Neural crest cell (in vitro differentiated cells): ENCODE measurements around the gene SRRM5. TPM values are rescaled to one million over a fixed set of nuclear protein-coding genes. Genes with fewer than 3 reads are reported as not detected.
A peak's percentile ranks its signal among the peaks of the same experiment; 100 is the strongest.
"Not testable (repeated sequence)": the region's sequence is repeated elsewhere in the genome, so short reads cannot be mapped to it uniquely, and the experiment has no call there.

ENCODE experiments used
- DNase-seq: peaks from one replicate; pipeline ENCODE4 v3.0.0; 2021; ENCODE audit warnings: low read depth, mixed read lengths, low spot score
- H3K27ac Mint-ChIP-seq: one replicate; pipeline ENCODE4 v1.8.0; 2021; ENCODE audit warnings: mild to moderate bottlenecking, mixed read lengths; ENCODE audit not compliant: unreplicated experiment
- H3K27me3 Mint-ChIP-seq: 2 replicates; pipeline ENCODE4 v1.8.0; 2021; ENCODE audit warnings: low read depth, mild to moderate bottlenecking, mixed read lengths
- H3K36me3 Mint-ChIP-seq: 2 replicates; pipeline ENCODE4 v1.8.0; 2021; ENCODE audit warnings: low read depth, mild to moderate bottlenecking, mixed read lengths
- H3K4me1 Mint-ChIP-seq: 2 replicates; pipeline ENCODE4 v1.8.0; 2021; ENCODE audit warnings: mixed read lengths
- H3K4me3 Mint-ChIP-seq: one replicate; pipeline ENCODE4 v1.8.0; 2021; ENCODE audit warnings: mild to moderate bottlenecking, mixed read lengths
- H3K9me3 Mint-ChIP-seq: 2 replicates; pipeline ENCODE4 v1.8.0; 2021; ENCODE audit warnings: mixed read lengths
- total RNA-seq: library from RNA; stranded (reverse); gene quantifications from 2 replicates; pipeline ENCODE4 v1.2.1, GENCODE V29; 2021
- TF ChIP-seq, protein P1 (sequence below): fragments of 200-600 bp; sonication (generic); conservative IDR thresholded peaks from 2 replicates; pipeline ENCODE4 v1.5.0; 2021; ENCODE audit warnings: antibody characterized with exemption, mild to moderate bottlenecking

The SRRM5 gene
- total RNA-seq, 1 donor from 2014 or later, result 0.51 TPM

- DNase-seq, result no peak
- TF ChIP-seq, protein P1, sequence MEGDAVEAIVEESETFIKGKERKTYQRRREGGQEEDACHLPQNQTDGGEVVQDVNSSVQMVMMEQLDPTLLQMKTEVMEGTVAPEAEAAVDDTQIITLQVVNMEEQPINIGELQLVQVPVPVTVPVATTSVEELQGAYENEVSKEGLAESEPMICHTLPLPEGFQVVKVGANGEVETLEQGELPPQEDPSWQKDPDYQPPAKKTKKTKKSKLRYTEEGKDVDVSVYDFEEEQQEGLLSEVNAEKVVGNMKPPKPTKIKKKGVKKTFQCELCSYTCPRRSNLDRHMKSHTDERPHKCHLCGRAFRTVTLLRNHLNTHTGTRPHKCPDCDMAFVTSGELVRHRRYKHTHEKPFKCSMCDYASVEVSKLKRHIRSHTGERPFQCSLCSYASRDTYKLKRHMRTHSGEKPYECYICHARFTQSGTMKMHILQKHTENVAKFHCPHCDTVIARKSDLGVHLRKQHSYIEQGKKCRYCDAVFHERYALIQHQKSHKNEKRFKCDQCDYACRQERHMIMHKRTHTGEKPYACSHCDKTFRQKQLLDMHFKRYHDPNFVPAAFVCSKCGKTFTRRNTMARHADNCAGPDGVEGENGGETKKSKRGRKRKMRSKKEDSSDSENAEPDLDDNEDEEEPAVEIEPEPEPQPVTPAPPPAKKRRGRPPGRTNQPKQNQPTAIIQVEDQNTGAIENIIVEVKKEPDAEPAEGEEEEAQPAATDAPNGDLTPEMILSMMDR, result no peak
- Mint-ChIP-seq H3K9me3 (no peaks in the 10 kb centered on the region), H3K36me3 (no peaks in the 10 kb centered on the region), H3K27me3 (no peaks in the 10 kb centered on the region), H3K4me3 (no peak overlapping the region), H3K4me1 (peaks cover 40% of the 10 kb centered on the region), H3K27ac (no peak overlapping the region)
These were observed 22.2 kb downstream of the SRRM5 start for GRCh38 chr19:43634068-43634467.

GRCh38 chr19:43634506-43634871 lies 22.6 kb downstream of the SRRM5 start:
- TF ChIP-seq, protein P1, result no peak
- H3K27ac Mint-ChIP-seq, result peak overlapping the region; percentile 95
- no peaks in the 10 kb centered on the region for H3K36me3 Mint-ChIP-seq
- no peaks in the 10 kb centered on the region for H3K27me3 Mint-ChIP-seq
- no peak for DNase-seq
- no peaks in the 10 kb centered on the region for H3K9me3 Mint-ChIP-seq
- no peak overlapping the region for H3K4me3 Mint-ChIP-seq
- H3K4me1 Mint-ChIP-seq, result peaks cover 42% of the 10 kb centered on the region

- Mint-ChIP-seq H3K9me3 (no peaks in the 10 kb centered on the region), H3K4me1 (peaks cover 42% of the 10 kb centered on the region), H3K4me3 (peak overlapping the region; percentile 86), H3K27ac (peak overlapping the region; percentile 95), H3K27me3 (no peaks in the 10 kb centered on the region), H3K36me3 (no peaks in the 10 kb centered on the region)
- TF ChIP-seq, protein P1, result no peak
- peak; percentile 65 for DNase-seq
These were observed 23.1 kb downstream of the SRRM5 start for GRCh38 chr19:43634872-43635560.

- Mint-ChIP-seq H3K4me3 (peak overlapping the region; percentile 86), H3K27ac (peak overlapping the region; percentile 95), H3K4me1 (peaks cover 42% of the 10 kb centered on the region)
- not testable (repeated sequence) for H3K27me3 Mint-ChIP-seq, H3K9me3 Mint-ChIP-seq, H3K36me3 Mint-ChIP-seq
- peak; percentile 42 for DNase-seq
These were observed 23.7 kb downstream of the SRRM5 start for GRCh38 chr19:43635561-43635940.

DNA sequence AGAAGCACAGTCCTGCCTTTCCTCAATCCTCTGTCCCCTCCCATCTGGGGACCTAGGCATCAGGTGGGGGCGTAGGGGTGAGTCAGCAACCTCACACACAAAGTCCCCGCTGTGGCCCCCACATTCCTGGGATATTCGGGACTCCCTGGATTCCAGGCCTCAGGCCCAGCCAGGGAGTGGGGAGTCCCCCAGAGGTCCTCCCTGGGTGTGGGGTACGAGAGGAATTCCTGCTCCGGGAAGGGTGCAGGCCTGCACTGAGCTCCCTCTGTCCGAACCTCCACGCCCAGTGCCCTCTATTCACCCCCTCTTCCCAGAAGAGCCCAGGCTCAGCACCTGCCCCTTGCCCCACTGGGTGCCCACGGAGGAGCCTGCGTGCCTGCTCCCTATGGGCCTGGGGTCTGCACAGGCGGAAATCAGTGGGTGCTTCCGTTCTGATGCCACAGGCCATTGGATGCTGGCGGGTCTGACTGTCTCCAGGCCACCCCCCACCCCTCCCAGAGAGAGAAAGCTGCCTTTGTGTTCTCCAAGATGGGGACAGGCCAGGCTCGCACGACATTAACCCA lies 24.3 kb downstream of the SRRM5 start:
- peak overlapping the region; percentile 96 for H3K4me3 Mint-ChIP-seq
- no peaks in the 10 kb centered on the region for H3K36me3 Mint-ChIP-seq
- TF ChIP-seq, protein P1, result no peak
- peaks cover 1% of the 10 kb centered on the region for H3K27me3 Mint-ChIP-seq
- peak overlapping the region; percentile 81 for H3K27ac Mint-ChIP-seq
- no peaks in the 10 kb centered on the region for H3K9me3 Mint-ChIP-seq
- H3K4me1 Mint-ChIP-seq, result peaks cover 43% of the 10 kb centered on the region
- DNase-seq, result no peak

- no peak for DNase-seq
- peaks cover 46% of the 10 kb centered on the region for H3K4me1 Mint-ChIP-seq
- TF ChIP-seq, protein P1, result no peak
- no peaks in the 10 kb centered on the region for H3K9me3 Mint-ChIP-seq
- H3K27ac Mint-ChIP-seq, result peak overlapping the region; percentile 94
- H3K36me3 Mint-ChIP-seq, result no peaks in the 10 kb centered on the region
- H3K4me3 Mint-ChIP-seq, result peak overlapping the region; percentile 96
- peaks cover 4% of the 10 kb centered on the region for H3K27me3 Mint-ChIP-seq
These were observed 26.5 kb downstream of the SRRM5 start for GRCh38 chr19:43638214-43638994.
